ENCODE results near the gene ARFGEF2. TPM values are rescaled to one million over a fixed set of nuclear protein-coding genes. Genes with fewer than 3 reads are reported as not detected.

ARFGEF2 gene
- total and polyA plus RNA-seq, 10 of the 15 experiments (the other 5 are each of a cell fraction or from before 2014, with no cell fraction given), result 5.2 to 24.1 (median 17.7) TPM

- peak overlapping the region; percentile 85 for H2AFZ ChIP-seq (ENCODE audit: control insufficient read depth, low read depth, low read length)
- H3K4me2 ChIP-seq (ENCODE audit: control insufficient read depth, insufficient read depth), result peak overlapping the region; percentile 84
- intact Hi-C loops (cut with micrococcal nuclease; ENCODE audit: unreplicated experiment), result no loop called here
- no peak for FAIRE-seq
- peaks cover 49% of the 10 kb centered on the region for H3K79me2 ChIP-seq (ENCODE audit: control insufficient read depth, insufficient read depth, low read length)
- ChIA-PET SMC1A (ENCODE audit: uncharacterized antibody, unreplicated experiment) (interaction anchor here (0.6 to 1.4 kb wide), 5 partner anchors 9 to 41 kb away, joined by 3 to 5 read pairs (median 3); no protein-coding TSS in a partner anchor), CTCF (interaction anchor here (0.5 to 1.9 kb wide), 5 partner anchors 16 to 201 kb away, joined by 3 to 5 read pairs (median 4); no protein-coding TSS in a partner anchor), RAD21 (ENCODE audit: unreplicated experiment) (interaction anchor here (2.9 kb wide), 1 partner anchor 10 kb away, joined by 11 read pairs; no protein-coding TSS in a partner anchor), POLR2A (interaction anchor here (0.6 to 2.6 kb wide), 9 partner anchors 7 to 629 kb away, joined by 3 to 9 read pairs (median 4); partner anchors contain the start of gene ARFGEF2)
- TSS peak; percentile 92 for BruUV-seq (replicated peaks)
- no peaks in the 10 kb centered on the region for H3K27me3 ChIP-seq (replicated peaks in 1 of 2; ENCODE audit: control insufficient read depth in 2 of 2, insufficient read depth in 2 of 2, low read length in 1 of 2)
- ATAC-seq, result no peak
- H3K9ac ChIP-seq (ENCODE audit: control insufficient read depth, insufficient read depth, low read length), result peak overlapping the region; percentile 95
- peak overlapping the region; percentile 80 for H3K27ac ChIP-seq (ENCODE audit: control insufficient read depth, insufficient read depth)
- H3K36me3 ChIP-seq (ENCODE audit: control insufficient read depth in 2 of 2, insufficient read depth in 2 of 2, low read length in 1 of 2), result peaks cover 0 to 12% of the 10 kb centered on the region in 2 experiments; a peak in 3 of 4 replicates
- H3K4me1 ChIP-seq (ENCODE audit: control insufficient read depth, insufficient read depth, low read length), result peaks cover 4% of the 10 kb centered on the region; the same call in 1 of the 2 replicates
- in situ Hi-C loops (cut with MboI), result no loop called here
- 3% methylated on average over 12 of the region's 12 CpGs for WGBS (ENCODE audit: insufficient coverage, insufficient replicate concordance, low lambda C conversion rate, missing lambda C conversion rate)
- H3K9me3 ChIP-seq (replicated peaks; ENCODE audit: control insufficient read depth, insufficient read depth, low read length), result no peaks in the 10 kb centered on the region; the same call in 2 of the 3 replicates
- no peaks in the 10 kb centered on the region for H4K20me1 ChIP-seq (ENCODE audit: control insufficient read depth, insufficient read depth)
- H3K4me3 ChIP-seq, result peak overlapping the region; percentile 80
- DNase-seq (ENCODE audit: low read depth, low spot score), result no peak
- TF ChIP-seq IRF3 (IDR thresholded peaks at IDR 0.05), result no peak
- TF ChIP-seq IKZF1 (conservative IDR thresholded peaks at IDR 0.05), result no peak; the same call in none of the 2 replicates
- TF ChIP-seq ZNF217 (IDR thresholded peaks at IDR 0.05), result peak; percentile 72; the same call in 1 of the 2 replicates
- peak; percentile 35; the same call in 1 of the 2 replicates for TF ChIP-seq MTA2 (IDR thresholded peaks at IDR 0.05; ENCODE audit: low read depth)
- TF ChIP-seq EED (IDR thresholded peaks at IDR 0.05; ENCODE audit: low read depth), result 0 out of 2 replicates have a peak, but pooled peaks have one; percentile 29
- peak in 1 of 2 experiments; percentile 66; a peak in 2 of 4 replicates for TF ChIP-seq IKZF2 (IDR thresholded peaks at IDR 0.05)
- peak; percentile 28 for TF ChIP-seq E4F1 (IDR thresholded peaks at IDR 0.05; ENCODE audit: borderline replicate concordance, partially characterized antibody)
- TF ChIP-seq, protein P1, sequence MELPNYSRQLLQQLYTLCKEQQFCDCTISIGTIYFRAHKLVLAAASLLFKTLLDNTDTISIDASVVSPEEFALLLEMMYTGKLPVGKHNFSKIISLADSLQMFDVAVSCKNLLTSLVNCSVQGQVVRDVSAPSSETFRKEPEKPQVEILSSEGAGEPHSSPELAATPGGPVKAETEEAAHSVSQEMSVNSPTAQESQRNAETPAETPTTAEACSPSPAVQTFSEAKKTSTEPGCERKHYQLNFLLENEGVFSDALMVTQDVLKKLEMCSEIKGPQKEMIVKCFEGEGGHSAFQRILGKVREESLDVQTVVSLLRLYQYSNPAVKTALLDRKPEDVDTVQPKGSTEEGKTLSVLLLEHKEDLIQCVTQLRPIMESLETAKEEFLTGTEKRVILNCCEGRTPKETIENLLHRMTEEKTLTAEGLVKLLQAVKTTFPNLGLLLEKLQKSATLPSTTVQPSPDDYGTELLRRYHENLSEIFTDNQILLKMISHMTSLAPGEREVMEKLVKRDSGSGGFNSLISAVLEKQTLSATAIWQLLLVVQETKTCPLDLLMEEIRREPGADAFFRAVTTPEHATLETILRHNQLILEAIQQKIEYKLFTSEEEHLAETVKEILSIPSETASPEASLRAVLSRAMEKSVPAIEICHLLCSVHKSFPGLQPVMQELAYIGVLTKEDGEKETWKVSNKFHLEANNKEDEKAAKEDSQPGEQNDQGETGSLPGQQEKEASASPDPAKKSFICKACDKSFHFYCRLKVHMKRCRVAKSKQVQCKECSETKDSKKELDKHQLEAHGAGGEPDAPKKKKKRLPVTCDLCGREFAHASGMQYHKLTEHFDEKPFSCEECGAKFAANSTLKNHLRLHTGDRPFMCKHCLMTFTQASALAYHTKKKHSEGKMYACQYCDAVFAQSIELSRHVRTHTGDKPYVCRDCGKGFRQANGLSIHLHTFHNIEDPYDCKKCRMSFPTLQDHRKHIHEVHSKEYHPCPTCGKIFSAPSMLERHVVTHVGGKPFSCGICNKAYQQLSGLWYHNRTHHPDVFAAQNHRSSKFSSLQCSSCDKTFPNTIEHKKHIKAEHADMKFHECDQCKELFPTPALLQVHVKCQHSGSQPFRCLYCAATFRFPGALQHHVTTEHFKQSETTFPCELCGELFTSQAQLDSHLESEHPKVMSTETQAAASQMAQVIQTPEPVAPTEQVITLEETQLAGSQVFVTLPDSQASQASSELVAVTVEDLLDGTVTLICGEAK (IDR thresholded peaks at IDR 0.05; ENCODE audit: borderline replicate concordance), result peak; percentile 18; the same call in 1 of the 2 replicates
Observed at GRCh38 chr20:49045440-49046086, 124.1 kb downstream of the ARFGEF2 start.
